ENCODE measurements around the gene UBA52.
A peak's percentile ranks its signal among the peaks of the same experiment; 100 is the strongest.
"Not testable (repeated sequence)": the region's sequence is repeated elsewhere in the genome, so short reads cannot be mapped to it uniquely, and the experiment has no call there.

The UBA52 gene

DNA sequence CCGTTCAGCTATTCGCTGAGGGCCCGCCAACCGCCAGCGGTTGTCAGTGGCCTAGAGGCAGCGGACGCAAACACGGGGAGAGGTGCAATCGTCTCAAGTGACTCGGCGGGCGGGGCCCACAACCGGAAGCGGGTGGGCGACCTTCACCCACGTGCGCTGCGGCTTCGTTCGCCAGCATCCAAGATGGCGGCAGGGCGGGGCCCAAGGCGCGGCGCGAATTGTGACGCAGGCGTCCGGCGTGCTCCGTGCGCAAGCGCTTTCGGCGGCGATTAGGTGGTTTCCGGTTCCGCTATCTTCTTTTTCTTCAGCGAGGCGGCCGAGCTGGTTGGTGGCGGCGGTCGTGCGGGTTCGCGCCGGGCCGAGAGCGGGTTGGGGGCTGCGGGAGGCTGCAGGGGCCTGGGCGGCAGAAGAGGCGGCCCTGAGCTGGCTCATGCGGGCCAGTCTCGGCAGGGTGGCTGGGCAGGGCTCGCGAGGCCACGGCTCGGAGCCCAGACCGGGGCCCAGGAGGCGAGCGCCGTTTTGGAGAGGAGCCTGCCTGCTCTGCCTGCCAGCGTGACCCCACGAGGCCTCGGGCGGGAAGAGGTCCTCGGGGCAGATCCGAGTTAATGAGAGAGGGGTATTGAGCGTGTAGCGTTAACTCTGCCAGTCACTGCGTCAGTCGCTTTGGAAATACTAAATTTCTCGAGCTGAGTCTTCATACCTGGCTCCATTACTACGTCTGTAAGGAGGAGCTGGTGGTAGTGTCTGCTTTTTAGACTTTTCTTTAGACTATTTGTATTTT is at the start of gene UBA52:
UBA52 (plus strand) TSS at position 294 of the 781 bp plus-strand sequence. CDS start 1,444 bp downstream, outside the sequence.
- peak; percentile 100 for DNase-seq

DNA sequence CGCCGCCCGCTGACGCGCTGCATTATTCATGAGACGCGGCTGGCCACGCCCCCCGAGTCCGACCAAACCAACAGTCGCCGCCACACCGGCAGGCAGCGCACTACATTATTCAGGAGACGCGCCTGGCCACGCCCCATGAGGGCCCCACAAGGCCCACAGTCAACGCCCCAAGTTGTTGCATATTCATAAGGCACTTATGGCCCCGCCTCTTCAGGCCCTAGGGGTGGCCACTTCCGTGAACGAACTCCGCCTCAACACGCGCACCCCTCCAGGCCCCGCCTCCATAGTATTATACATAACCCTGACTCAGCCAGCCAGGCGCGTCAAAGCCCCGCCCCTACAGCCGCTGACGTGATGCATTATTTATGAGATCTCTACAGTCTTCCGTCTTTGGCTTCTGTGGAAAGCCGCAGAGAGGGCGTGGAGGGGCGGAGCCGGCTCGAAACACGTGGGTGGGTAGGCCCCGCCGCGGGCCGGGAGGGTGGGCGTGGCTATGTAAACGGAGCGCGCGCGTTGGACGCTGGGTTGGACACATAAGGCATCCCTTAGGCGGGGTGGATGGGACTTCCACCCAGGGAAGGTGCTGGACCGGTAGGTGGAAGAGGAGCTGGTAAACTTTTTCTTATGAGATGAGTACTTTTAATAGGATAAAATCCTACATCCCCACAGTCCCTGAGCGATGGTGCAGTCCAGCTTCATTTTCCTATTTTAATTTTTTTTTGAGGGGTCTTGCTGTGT is 49.4 kb upstream of the UBA52 start:
- peak; percentile 100 for DNase-seq

DNA sequence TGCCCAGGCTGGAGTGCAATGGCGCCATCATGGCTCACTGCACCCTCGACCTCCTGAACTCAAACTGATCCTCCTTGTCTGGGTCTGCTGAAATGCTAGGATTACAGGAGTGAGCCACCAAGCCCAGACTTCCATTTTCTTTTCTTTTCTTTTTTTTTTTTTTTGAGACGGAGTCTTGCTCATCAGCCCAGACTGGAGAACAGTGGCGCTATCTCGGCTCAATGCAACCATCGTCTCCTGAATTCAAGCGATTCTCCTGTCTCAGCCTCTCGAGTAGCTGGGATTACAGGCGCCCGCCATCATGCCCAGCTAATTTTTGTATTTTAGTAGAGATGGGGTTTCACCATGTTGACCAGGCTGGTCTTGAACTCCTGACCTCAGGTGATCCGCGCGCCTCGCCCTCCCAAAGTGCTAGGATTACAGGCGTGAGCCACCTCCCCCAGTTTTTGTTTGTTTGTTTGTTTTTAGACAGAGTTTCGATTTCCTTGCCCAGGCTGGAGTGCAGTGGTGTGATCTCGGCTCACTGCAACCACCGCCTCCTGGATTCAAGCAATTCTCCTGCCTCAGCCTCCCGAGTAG is 48.7 kb upstream of the UBA52 start:
- not testable (repeated sequence) for DNase-seq

DNA sequence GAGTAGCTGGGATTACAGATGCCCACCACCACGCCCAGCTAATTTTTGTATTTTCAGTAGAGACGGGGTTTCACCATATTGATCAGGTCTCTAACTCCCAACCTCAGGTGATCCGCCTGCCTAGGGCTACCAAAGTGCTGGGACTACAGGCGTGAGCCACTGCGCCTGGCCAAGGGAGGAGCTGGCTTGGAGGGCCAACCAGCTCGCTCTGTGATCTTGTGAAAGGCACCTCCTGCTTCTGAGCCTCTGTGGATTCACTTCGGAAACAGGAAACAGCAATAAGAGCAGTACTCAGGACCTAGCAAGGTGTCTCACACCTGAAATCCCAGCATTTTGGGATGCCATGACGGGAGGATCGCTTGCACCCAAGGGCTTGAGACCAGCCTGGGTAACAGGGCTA is 47.8 kb upstream of the UBA52 start:
- no peak for DNase-seq

DNA sequence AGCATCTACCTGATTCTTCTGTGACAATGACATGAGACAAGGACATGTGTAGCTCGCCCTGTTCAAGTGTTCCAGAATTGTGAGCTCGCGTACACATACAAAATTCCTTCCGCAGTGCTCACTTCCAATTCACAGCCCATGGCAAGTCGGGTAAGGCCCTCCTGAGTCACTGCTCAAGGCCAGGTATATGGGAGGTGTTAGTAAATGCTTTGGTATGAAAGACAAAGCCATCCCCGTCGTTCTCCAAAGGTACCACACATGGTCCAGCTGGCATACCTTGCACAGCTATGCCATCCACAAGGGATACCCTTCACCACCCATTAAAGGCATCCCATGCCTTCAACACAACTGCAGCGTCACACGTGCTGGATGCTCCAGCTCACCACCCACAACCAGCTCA is 45.3 kb upstream of the UBA52 start:
- DNase-seq: no peak

DNA sequence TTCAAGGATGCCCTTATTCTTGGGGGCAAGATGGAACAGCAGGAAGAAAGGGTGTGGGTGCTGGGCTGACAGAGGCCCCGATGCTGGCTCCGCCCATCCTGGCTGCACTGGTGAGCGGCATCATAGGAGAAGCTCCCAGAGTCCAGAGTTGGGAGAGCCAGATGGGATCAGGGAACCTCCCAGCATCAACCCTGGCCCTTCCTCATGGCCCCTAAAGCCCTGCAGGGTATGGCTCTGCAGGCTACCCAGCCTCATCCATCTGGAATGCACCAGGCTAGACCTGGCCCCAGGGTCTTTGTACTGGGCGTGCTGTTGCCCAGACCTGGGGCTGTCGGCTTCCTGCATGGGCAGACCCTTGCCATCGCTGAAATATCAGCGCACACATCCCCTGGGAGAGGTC is 41.9 kb upstream of the UBA52 start:
- no peak for DNase-seq

DNA sequence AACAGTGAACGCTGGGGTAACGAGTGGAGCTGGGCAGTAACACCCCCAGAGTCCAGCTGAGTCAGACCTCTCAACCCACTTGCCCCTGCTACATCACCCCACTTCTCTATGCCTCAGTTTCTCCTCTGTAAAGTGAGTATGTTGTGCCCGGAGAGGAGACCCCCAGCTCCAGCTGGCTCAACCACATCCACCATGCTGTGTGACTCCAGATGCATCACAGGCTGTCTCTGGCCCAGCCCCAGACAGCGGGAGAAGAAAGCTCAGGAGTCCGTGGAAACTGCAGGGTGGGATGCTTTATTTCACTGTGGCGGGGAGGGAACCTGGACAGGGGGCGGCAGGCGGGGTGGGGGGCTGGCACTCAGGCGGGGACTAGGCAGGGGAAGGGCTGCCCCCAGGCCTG is 40.2 kb upstream of the UBA52 start:
- DNase-seq: no peak

DNA sequence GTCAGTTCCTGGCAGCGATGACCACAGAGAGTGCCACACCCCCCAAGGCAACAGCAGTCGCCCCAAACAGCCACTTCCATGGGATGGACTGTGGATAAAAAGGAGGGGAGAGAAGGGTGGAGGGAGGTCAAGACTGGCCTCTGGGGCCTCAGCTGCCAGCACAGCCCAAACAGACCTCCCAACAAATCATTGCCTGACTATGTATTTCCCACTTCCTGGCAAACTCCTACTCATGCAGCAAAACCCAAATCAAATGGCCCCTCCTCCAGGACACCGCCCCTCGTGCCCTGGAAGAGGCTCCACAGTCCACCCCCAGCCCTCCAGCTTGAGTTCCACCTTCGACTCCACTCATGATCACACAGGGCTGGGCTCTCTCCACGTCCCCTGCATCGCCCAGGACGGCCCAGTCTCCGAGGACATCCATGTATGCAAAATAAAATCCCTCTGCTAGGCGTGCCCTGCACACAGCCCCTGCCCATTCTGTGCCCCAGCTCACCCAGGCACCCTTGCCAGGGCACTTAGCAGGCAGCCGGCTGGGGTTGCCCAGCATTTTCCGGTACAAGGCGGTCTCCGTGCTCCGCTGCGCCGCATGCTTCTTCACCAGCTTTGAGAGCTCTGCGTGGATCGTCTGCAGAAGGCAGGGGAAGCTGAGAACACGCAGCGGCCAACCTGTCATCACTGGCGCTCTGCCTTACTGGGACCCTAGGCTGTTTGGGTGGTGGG is 39.3 kb upstream of the UBA52 start:
- no peak for DNase-seq

DNA sequence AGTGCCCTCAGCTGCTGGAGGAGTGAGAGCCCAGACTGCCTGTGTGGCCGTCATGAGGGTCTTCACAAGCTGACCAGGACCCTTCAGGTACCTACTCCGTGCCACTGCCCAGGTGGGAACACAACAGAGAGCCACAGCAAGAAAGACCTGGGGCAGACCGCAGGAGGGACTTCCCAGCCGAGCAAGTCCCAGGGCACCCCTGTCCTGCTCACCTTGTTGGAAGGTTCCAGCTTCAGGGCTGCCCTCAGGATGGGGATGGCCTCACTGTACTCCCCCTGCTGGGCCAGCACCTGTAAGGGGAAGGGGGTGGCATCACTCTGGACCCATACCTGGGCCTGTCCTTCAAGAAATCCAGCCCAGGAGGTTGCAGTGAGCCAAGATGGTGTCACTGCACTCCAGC is 38.6 kb upstream of the UBA52 start:
- no peak for DNase-seq

DNA sequence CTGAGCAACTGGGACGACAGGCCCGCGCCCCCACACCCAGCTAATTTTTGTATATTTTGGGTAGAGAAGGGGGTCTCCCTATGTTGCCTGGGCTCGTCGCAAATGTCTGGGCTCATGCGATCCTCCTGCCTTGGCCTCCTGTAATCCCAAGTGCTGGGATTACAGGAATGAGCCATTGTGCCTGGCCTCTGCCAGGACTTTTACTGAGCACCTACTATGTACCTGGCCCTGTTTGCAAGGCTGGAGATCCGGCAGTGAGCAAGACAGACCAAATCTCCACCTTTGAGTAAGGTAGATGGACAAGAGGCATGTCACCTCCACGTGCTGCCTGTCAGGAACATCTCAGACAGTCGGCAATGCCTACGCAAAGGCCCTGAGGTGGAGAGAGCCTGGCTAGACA is 35.2 kb upstream of the UBA52 start:
- no peak for DNase-seq

DNA sequence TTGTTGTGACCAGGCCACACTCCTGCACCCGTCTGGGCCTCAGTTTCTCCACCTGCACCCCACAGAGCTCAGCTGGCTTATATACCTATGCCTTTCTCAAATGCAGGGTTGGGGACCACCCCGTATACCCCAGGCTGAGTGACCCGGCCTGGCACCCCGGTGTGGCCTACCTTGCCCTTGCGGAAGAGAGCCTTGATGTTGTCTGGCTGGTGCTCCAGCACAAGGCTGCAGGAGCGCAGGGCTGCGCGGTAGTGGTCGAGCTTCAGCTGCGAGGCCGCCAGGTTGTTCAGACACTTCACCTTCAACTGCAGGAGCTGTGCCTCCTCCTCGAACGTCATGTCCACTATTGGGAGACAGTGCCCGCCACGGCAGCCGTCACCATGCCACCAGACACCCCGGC is 34.2 kb upstream of the UBA52 start:
- no peak for DNase-seq

DNA sequence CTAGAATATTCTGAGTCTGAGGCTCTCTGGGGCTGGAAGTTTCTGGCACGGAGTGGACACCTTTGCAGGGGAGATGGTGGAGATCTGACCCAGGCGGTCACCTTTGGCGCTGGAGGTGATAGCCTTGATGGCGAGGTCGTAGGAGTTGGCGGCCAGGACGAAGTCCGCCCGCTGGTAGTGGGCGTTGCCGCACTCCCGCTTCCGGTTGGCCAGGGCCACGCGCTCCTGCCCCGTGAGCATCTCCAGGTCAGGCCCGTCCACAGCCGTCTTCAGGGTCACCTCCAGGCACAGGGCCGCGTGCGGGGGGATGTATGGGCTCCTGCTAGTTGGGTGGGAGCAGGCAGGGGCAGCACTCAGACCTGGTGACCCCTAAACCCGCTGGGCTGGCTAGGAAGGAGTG is 33.5 kb upstream of the UBA52 start:
- no peak for DNase-seq

DNA sequence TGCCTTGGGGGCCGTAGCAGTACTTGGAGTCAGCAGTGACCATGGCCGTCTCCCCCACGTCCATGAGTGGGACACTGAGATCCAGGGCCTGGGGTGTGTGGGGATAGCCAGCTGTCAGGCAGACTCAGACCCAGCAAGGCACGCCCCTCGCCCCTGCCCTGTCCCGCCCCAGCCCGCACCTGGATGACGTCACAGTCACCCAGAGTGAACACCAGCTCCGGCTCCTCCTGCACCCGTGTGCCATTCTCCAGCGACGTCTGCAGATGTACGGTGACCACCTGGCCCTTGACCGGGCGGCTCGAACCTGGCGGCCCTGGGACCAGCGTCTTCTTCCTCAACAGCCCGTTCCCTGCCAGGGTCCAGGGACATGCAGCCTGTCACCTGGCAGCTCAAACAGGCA is 32.3 kb upstream of the UBA52 start:
- no peak for DNase-seq

DNA sequence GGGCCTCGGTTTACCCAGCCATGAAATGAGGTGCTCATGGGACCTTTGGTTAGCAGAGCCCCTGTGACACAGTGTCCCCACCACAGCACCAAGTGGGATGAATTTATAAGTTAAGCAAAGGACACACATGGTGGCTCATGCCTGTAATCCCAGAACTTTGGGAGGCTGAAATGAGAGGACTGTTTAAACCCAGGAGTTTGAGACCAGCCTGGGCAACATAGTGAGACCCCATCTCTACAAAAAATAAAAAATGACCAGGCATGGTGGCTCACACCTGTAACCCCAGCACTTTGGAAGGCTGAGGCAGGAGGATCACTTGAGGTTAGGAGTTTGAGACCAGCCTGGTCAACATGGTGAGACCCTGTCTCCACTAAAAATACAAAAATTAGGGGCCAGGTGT is 31.5 kb upstream of the UBA52 start:
- not testable (repeated sequence) for DNase-seq

DNA sequence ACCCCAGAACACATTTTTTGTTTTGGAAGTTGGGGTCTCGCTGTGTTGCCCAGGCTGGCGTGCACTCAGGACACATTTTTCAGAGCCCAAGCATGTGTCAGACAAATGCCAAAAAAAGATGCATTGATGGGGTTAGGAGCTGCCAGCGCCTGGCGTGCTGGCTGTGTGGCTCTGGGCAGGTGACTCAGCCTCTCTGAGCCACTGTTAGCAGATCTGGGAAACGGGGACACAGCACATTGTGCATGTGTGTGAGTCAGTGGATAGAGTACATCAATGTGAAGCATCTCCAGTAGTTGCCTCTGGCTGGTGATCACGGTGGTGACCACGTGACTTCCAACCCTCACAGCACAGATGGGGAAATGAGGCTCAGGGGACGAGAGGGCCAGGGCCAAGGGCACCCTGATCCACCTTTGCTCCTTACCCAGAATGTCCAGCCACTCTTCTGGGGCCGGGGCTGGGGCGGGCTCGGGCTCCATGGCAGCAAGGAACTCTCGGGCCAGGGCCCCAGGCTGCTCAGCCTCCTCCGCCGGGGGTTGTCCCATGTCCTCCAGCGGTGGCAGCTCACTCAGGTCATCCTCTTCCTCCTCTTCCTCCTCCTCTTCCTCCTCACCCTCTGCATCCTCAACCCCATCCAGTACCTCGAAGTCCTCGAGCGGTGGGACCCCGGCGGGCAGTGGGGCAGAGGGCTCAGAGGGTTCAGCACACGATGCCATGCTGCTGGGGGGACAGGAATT is 30.2 kb upstream of the UBA52 start:
- no peak for DNase-seq

DNA sequence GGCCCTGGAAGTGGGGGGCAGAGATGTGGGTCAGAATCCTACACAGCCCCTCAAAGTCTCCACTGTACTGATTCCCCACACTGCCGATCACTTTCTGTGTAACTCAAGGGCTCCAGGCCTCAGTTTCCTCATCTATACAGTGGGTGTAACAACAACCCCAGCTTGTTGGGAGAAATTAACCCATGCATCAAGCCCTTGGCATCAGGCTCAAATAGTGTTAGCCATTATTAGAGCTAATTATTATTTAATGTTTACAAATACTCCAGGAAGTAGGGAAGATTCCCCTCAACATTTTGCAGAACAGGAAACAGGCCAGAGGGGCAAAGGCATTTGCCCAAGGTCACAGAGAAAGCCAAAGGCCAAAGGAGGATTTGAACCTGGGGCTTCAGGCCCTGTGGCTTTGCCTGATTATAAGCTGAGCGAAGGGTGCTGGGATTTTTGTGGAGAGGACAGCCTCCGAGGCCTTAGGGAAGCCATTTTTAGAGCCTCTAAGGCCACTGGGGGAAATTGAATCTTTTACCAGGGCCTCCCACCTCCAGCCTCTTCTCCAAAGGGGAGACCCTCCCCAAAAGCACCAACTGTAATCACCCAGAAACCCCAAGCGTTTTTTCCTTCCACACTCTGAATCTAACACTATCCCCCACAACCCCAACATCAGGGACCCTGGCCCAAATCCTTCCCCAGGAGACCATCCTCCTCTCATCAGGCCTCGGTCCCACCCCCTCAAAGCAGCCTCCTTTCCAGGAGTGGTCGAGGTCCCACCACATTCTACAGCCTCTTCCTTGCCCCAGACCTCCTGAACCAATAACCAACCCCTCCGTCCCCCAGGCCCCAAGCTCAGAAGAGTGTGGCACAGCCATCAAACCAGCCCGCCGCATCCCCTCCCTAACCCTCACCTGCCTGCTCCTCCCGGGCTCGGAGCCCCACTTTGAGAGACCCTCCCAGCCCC is 29.4 kb upstream of the UBA52 start:
- no peak for DNase-seq

DNA sequence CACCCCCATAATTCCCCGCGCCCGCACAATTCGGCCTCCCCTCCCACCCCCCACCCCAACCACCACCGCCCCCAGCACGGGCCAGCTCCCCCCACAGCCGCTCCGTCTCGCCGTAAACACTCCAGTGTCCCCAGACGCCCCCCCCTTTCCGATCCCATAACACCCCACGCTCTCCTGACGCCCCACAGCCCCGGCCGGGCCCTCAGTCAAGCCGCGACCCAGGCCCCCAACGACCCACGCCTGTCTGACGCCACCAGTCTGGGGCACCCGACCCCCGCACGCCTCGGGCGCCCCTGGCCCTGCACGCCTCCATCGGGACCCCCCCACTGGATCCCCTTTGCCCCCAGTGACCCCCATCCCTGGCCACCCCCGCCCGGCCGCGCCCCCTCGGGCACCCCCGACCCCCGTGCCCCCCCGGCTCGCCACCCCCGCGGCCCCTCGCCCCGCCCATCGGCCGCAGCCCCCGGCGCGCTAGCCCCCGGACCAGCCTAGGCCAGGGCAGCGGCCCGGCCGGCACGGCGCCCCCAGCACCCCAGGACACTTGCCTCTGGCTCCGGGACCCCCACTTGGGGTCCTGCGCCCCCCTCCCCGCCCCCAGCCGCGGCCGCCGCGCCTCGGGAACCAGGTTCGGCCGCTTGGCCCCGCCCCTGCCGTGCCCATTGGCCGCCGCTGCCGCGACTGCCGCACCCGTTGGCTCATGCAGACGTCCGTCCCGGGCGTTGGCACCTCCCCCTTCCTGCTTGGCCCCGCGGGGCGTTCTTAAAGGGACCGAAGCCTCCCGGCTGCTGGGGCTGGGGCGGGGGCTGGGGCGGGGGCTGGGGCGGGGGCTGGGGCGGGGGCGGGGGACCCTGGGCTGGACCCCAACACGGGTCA is 28.5 kb upstream of the UBA52 start, which contains the start of gene FKBP8:
FKBP8 (minus strand) TSS at position 633 of the 873 bp plus-strand sequence. CDS start 1,603 bp downstream, outside the sequence.
- DNase-seq: peak; percentile 98

DNA sequence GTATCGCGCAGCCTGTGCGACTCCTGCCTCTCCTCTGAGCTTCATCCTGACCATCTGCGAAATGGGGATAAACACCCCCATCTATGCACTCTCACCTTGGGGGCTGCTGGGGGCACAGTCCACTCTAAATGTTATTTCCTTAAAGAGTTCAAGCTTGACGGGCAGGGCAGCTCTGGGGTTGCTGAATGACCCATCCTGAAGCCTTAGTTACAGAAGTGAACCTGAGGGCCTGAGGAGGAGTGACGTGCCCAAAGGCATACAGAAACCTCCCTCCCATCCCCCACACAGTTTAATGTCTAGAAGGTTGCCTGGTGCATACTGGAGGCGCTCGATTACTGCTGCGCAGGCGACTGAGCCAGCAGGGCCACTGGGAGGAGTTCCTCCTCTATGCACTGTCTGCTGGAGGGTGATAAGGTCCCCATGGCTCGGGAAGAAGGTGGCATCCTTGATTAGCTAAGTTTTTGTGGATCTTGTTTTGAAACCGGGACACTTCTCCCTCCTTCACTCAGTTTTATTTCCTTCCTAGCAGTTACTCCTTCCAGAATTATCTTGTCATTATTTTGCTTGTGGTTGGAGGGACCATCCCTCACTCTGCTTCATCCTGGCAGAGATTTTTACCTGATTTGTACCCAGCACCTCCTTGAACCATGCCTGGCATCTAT is 27.7 kb upstream of the UBA52 start:
- DNase-seq: peak; percentile 87

DNA sequence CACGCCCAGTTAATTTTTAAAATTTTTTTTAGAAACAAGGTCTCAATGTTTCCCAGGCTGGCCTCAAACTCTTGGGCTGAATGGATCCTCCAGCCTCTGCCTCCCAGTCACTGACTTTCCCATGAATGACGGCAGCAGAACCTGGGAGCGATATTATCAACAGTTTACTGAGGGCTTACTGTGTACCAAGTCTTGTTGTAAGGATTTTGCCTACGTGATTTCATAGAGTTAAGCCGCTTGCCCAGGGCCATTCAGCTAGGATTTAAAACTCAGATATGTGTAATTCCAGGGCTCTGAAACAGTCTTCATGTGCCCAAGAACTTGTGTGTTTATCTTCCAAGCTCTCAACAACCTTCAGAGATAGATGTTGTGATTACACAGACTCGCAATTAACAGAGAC is 20.0 kb upstream of the UBA52 start:
- DNase-seq: no peak

All from activated effector memory CD4-positive, alpha-beta T cell treated with anti-CD3 and anti-CD28 coated beads, Interleukin-2, amount 50 U/mL, for 16 hours (primary cell).